IMR-90 (cell line): ENCODE results near the gene DAPK1. TPM values are rescaled to one million over a fixed set of nuclear protein-coding genes. Genes with fewer than 3 reads are reported as not detected.

Experiments
- ATAC-seq: fragments of 200-7000 bp; cut with Tn5 transposase; 2 replicates; pipeline ENCODE4 v1.9.1; 2020; ENCODE audit warnings: low read depth, mild to moderate bottlenecking, moderate library complexity
- BruUV-seq: library from RNA; stranded (reverse); fragments of 400-500 nt; replicated peaks from 2 replicates; lab custom pipeline; 2021; lab: Mats Ljungman, UMichigan
- CTCF ChIA-PET: fragments of 300-600 bp; formaldehyde crosslinking; extraction: SDS; loops from one replicate; lab custom pipeline; 2021; ENCODE audit warnings: antibody characterized with exemption; lab: Yijun Ruan, JAX
- POLR2A ChIA-PET: fragments of 300-600 bp; sonication (Branson Sonifier 250); formaldehyde crosslinking; loops from one replicate; lab custom pipeline; 2022; ENCODE audit warnings: antibody characterized with exemption; ENCODE audit not compliant: unreplicated experiment; lab: Charles Lee
- DNase-seq: peaks from one replicate; pipeline ENCODE4 v3.0.0; 2013
- H2AFZ ChIP-seq: replicated peaks from 2 replicates; pipeline ENCODE3; 2013; ENCODE audit warnings: low read length, mild to moderate bottlenecking; ENCODE audit not compliant: poor library complexity
- H2AK5ac ChIP-seq: 2 replicates; pipeline ENCODE4 v1.6.1; 2013; ENCODE audit warnings: low read depth, low read length, inconsistent platforms
- H2AK9ac ChIP-seq: replicated peaks from 2 replicates; pipeline ENCODE3; 2013; ENCODE audit warnings: mild to moderate bottlenecking, low read depth, low read length, moderate library complexity; ENCODE audit not compliant: poor library complexity
- H2BK120ac ChIP-seq: 2 replicates; pipeline ENCODE4 v1.6.1; 2013; ENCODE audit warnings: low read depth, low read length, inconsistent platforms
- H2BK15ac ChIP-seq: 3 replicates; pipeline ENCODE4 v1.6.1; 2013; ENCODE audit warnings: low read depth, low read length, inconsistent platforms
- H2BK20ac ChIP-seq: 2 replicates; pipeline ENCODE4 v1.6.1; 2013; ENCODE audit warnings: low read depth, mild to moderate bottlenecking, inconsistent platforms, low read length, moderate library complexity
- H2BK5ac ChIP-seq: 2 replicates; pipeline ENCODE4 v1.6.1; 2013; ENCODE audit warnings: mild to moderate bottlenecking, low read depth, low read length, inconsistent platforms; ENCODE audit not compliant: poor library complexity, severe bottlenecking
- H3K14ac ChIP-seq: replicated peaks from 2 replicates; pipeline ENCODE4 v1.6.1; 2013; ENCODE audit warnings: low read depth, low read length, inconsistent platforms
- H3K18ac ChIP-seq: 2 replicates; pipeline ENCODE4 v1.6.1; 2013; ENCODE audit warnings: low read depth, low read length, control low read depth
- H3K23ac ChIP-seq: 2 replicates; pipeline ENCODE4 v1.6.1; 2013; ENCODE audit warnings: low read depth, low read length, inconsistent platforms
- H3K27ac ChIP-seq: 2 replicates; pipeline ENCODE4 v1.5.1; 2013; ENCODE audit warnings: mild to moderate bottlenecking, control low read depth, low read length; ENCODE audit not compliant: insufficient read depth
- H3K27me3 ChIP-seq: 2 replicates; pipeline ENCODE4 v1.6.1; 2013; ENCODE audit warnings: low read length; ENCODE audit not compliant: control insufficient read depth, insufficient read depth
- H3K36me3 ChIP-seq: 2 replicates; pipeline ENCODE4 v1.6.1; 2013; ENCODE audit warnings: low read length, mixed read lengths; ENCODE audit not compliant: control insufficient read depth, insufficient read depth
- H3K4ac ChIP-seq: 2 replicates; pipeline ENCODE4 v1.6.1; 2013; ENCODE audit warnings: low read depth, low read length, inconsistent platforms
- H3K4me1 ChIP-seq: 2 replicates; pipeline ENCODE4 v1.6.1; 2013; ENCODE audit warnings: low read length, mixed read lengths; ENCODE audit not compliant: control insufficient read depth, insufficient read depth
- H3K4me2 ChIP-seq: 2 replicates; pipeline ENCODE4 v1.6.1; 2013; ENCODE audit warnings: low read depth, mild to moderate bottlenecking, control low read depth, low read length, moderate library complexity
- H3K4me3 ChIP-seq: 2 replicates; pipeline ENCODE4 v1.5.1; 2013; ENCODE audit warnings: low read depth, mild to moderate bottlenecking, control low read depth, low read length, moderate library complexity; ENCODE audit not compliant: insufficient read depth
- H3K56ac ChIP-seq: 2 replicates; pipeline ENCODE4 v1.6.1; 2013; ENCODE audit warnings: low read length, inconsistent platforms; ENCODE audit not compliant: insufficient read depth; ENCODE audit errors: extremely low read depth
- H3K79me1 ChIP-seq, 2 experiments: 2 replicates each; pipeline ENCODE4 v1.6.1; 2013; ENCODE audit warnings: low read length in 2 of 2, inconsistent platforms in 1 of 2, low read depth in 1 of 2
- H3K9ac ChIP-seq: 2 replicates; pipeline ENCODE4 v1.6.1; 2013; ENCODE audit warnings: low read depth, low read length, control low read depth
- H3K9me1 ChIP-seq: 2 replicates; pipeline ENCODE4 v1.6.1; 2013; ENCODE audit warnings: low read length, inconsistent platforms; ENCODE audit not compliant: insufficient read depth
- H3K9me3 ChIP-seq: 2 replicates; pipeline ENCODE4 v1.6.1; 2013; ENCODE audit warnings: low read length; ENCODE audit not compliant: control insufficient read depth, insufficient read depth
- H4K20me1 ChIP-seq: 2 replicates; pipeline ENCODE4 v1.6.1; 2013; ENCODE audit warnings: low read length, inconsistent platforms; ENCODE audit not compliant: insufficient read depth
- H4K5ac ChIP-seq: 2 replicates; pipeline ENCODE4 v1.6.1; 2013; ENCODE audit warnings: mild to moderate bottlenecking, low read depth, low read length, control low read depth
- H4K8ac ChIP-seq, 2 experiments: 2 replicates each; pipeline ENCODE4 v1.6.1; 2013; ENCODE audit warnings: low read depth in 2 of 2, low read length in 2 of 2, control low read depth in 1 of 2, inconsistent platforms in 1 of 2
- H4K91ac ChIP-seq: 2 replicates; pipeline ENCODE4 v1.6.1; 2013; ENCODE audit warnings: low read depth, low read length, inconsistent platforms; ENCODE audit not compliant: insufficient read depth
- CEBPB ChIP-seq: IDR thresholded peaks from 2 replicates; pipeline ENCODE4 v1.6.1; 2012; ENCODE audit warnings: low read depth, low read length, improper control_type of control experiment
- NFE2L2 ChIP-seq: fragments of 150-350 bp; IDR thresholded peaks from 2 replicates; pipeline ENCODE4 v1.6.1; 2016; ENCODE audit warnings: low read depth, mild to moderate bottlenecking, low read length
- WGBS, 2 experiments: methylation state at CpG; one replicate each; pipeline versions ENCODE4 v1.1.5 to v1.1.7; 2013; ENCODE audit warnings: missing lambda C conversion rate in 2 of 2; ENCODE audit not compliant: insufficient read length in 1 of 2; ENCODE audit errors: extremely low coverage in 2 of 2; 5-methylcytosine and 5-hydroxymethylcytosine counted together
- dilution Hi-C: fragments of 300-500 bp; cut with HindIII; formaldehyde crosslinking; loops from one replicate; pipeline ENCODE4 v1.14.3; 2018; ENCODE audit warnings: low sequenced_read_pairs; ENCODE audit not compliant: unreplicated experiment
- in situ Hi-C: fragments of 300-500 bp; cut with MboI; formaldehyde crosslinking; loops from 3 replicates; pipeline ENCODE4 v1.14.3; 2019; ENCODE audit warnings: low sequenced_read_pairs, inconsistent platforms, mixed read lengths
- intact Hi-C: fragments of 100-400 bp; cut with micrococcal nuclease; formaldehyde crosslinking; loops from 2 replicates; pipeline ENCODE4 v1.10.0; 2022
- polyA plus RNA-seq, 3 experiments: library from polyadenylated mRNA; depleted of rRNA; stranded (reverse); fragments of >200 nt; gene quantifications; 2 replicates each; pipeline ENCODE4 v1.2.3, GENCODE V29; 2012; ENCODE audit warnings: low replicate concordance in 1 of 3
- total RNA-seq: library from RNA; depleted of rRNA; stranded (reverse); fragments of >200 nt; gene quantifications from 2 replicates; pipeline ENCODE4 v1.2.3, GENCODE V29; 2012
- TF ChIP-seq, protein P1 (sequence below): fragments of 150-350 bp; IDR thresholded peaks from 2 replicates; pipeline ENCODE4 v1.6.1; 2017; ENCODE audit warnings: mild to moderate bottlenecking, antibody characterized with exemption, low read length, low read depth

DAPK1 gene
- total and polyA plus RNA-seq, 2 of the 4 experiments (the other 2 are of a cell fraction) = under 0.01 to 0.03 TPM

DNA sequence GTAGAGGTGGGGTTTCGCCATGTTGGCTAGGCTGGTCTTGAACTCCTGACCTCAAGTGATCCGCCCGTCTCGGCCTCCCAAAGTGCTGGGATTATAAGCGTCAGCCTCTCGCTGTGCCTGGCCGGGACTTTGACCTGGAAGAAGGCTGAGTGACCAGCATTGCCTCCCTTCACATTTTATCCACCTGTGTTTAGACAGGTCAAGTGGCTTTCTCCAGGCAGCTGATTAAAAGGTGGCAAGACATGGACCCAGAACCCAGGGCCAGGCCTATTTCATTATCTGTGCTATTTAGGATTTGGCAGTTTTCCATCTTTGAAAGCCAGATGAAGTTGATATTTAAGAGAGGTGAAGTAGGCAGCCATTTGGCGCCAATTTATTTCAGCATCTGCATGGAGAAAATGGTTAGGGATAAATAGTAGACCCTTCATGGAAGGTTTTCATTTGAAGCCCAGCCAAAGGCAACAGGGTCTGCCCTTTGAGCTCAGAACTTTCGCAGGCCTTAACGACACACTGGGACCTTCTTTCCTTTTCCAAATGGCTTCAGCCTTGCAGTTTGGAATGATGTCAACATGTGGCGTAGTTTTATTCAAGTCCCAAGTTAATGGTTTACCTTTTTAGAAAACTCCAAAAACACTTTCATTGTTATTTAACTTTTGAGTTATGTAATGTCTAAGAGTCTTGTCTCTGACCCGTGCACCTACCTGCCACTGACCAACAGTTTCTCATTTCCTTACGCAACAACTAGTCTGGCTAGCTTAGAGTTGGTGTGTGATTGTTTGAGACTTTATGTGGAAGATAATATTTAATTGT lies 8.4 kb downstream of the DAPK1 start:
- no peak overlapping the region for H3K9ac ChIP-seq
- no peak overlapping the region for H4K91ac ChIP-seq
- H3K56ac ChIP-seq = no peak overlapping the region
- DNase-seq (no peak), ATAC-seq (no peak)
- H3K36me3 ChIP-seq = no peaks in the 10 kb centered on the region
- no peak overlapping the region for H2BK5ac ChIP-seq
- H3K27me3 ChIP-seq = peaks cover 4% of the 10 kb centered on the region
- H3K79me1 ChIP-seq = no peaks in the 10 kb centered on the region
- H3K27ac ChIP-seq = no peak overlapping the region
- no peaks in the 10 kb centered on the region for H4K20me1 ChIP-seq
- H3K9me3 ChIP-seq = no peaks in the 10 kb centered on the region
- H3K4me2 ChIP-seq = no peak overlapping the region
- H3K4ac ChIP-seq = no peak overlapping the region
- H4K5ac ChIP-seq = no peak overlapping the region
- no TSS peak for BruUV-seq
- H3K14ac ChIP-seq = no peak overlapping the region
- H2AK5ac ChIP-seq = no peak overlapping the region
- intact Hi-C loops (no loop called here), dilution Hi-C loops (no loop called here), in situ Hi-C loops (no loop called here)
- H2BK20ac ChIP-seq = no peak overlapping the region
- H3K4me3 ChIP-seq = no peak overlapping the region
- CTCF ChIA-PET = no interaction called here
- no peak overlapping the region for H2BK15ac ChIP-seq
- TF ChIP-seq NFE2L2 = no peak
- TF ChIP-seq CEBPB = peak; percentile 11; the same call in 1 of the 2 replicates
- TF ChIP-seq, protein P1, sequence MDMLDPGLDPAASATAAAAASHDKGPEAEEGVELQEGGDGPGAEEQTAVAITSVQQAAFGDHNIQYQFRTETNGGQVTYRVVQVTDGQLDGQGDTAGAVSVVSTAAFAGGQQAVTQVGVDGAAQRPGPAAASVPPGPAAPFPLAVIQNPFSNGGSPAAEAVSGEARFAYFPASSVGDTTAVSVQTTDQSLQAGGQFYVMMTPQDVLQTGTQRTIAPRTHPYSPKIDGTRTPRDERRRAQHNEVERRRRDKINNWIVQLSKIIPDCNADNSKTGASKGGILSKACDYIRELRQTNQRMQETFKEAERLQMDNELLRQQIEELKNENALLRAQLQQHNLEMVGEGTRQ = no peak
- WGBS, 2 experiments = 96% methylated on average over 4 of the region's 13 CpGs; no CpG with 5 or more reads in 1 of the 2 experiments
- H2AFZ ChIP-seq = no peak overlapping the region
- no peak overlapping the region for H3K18ac ChIP-seq
- no peak overlapping the region for H2AK9ac ChIP-seq
- POLR2A ChIA-PET = no interaction called here
- H4K8ac ChIP-seq = no peak overlapping the region
- no peak overlapping the region for H3K23ac ChIP-seq
- H2BK120ac ChIP-seq = no peak overlapping the region
- H3K9me1 ChIP-seq = no peaks in the 10 kb centered on the region
- H3K4me1 ChIP-seq = no peaks in the 10 kb centered on the region
